Right cardiac atrium (tissue), 5 donors: ENCODE results near the gene C3orf52. TPM values are rescaled to one million over a fixed set of nuclear protein-coding genes. Genes with fewer than 3 reads are reported as not detected.
A peak's percentile ranks its signal among the peaks of the same experiment; 100 is the strongest.
"Not testable (repeated sequence)": the region's sequence is repeated elsewhere in the genome, so short reads cannot be mapped to it uniquely, and the experiment has no call there.

ENCODE experiments used
- ATAC-seq, 2 donors: fragments of 200-7000 bp; cut with Tn5 transposase; one replicate each; pipeline versions ENCODE4 v1.8.0 to v1.9.1; 2020; ENCODE audit warnings: moderate library complexity in 2 of 2, mild to moderate bottlenecking in 1 of 2
- DNase-seq, 3 donors: peaks; one replicate each; pipeline ENCODE4 v3.0.0-alpha.2; 2020
- H3K27ac ChIP-seq: one replicate; pipeline ENCODE4 v1.5.1; 2013; ENCODE audit warnings: mild to moderate bottlenecking, low read length, control low read depth, moderate library complexity
- H3K27me3 ChIP-seq: one replicate; pipeline ENCODE4 v1.6.1; 2013; ENCODE audit not compliant: control insufficient read depth, insufficient read depth
- H3K4me1 ChIP-seq: one replicate; pipeline ENCODE4 v1.6.1; 2013; ENCODE audit warnings: low read length; ENCODE audit not compliant: control insufficient read depth, insufficient read depth
- H3K4me3 ChIP-seq: one replicate; pipeline ENCODE4 v1.5.1; 2013; ENCODE audit warnings: low read length, control low read depth
- H3K9me3 ChIP-seq: one replicate; pipeline ENCODE4 v1.6.1; 2013; ENCODE audit warnings: low read length; ENCODE audit not compliant: control insufficient read depth
- WGBS: extraction: QIAGEN DNeasy Blood & Tissue Kit; methylation state at CpG from one replicate; pipeline ENCODE4 v1.1.7; 2013; 5-methylcytosine and 5-hydroxymethylcytosine counted together
- intact Hi-C, 4 donors: fragments of 100-400 bp; cut with DNase I; formaldehyde crosslinking; loops; one replicate each; pipeline versions ENCODE4 v1.11.0 to v1.14.0; 2022 to 2023
- polyA plus RNA-seq: library from polyadenylated mRNA; stranded (reverse); fragments of 200-250 nt; gene quantifications from one replicate; pipeline ENCODE4 v1.2.3, GENCODE V29; 2013
- total RNA-seq, 4 donors: library from RNA; stranded (reverse); fragmentation: NEBNext Ultra II Directional; extraction: Animal tissue kit (Norgen Biotek cat#: 25700); gene quantifications; one replicate each; pipeline ENCODE4 v1.2.1, GENCODE V29; 2021
- donor health status: healthy with polysubstance abuse.
- donor health status: DM: no; HTN: yes; CAD: no.
- donor health status: DM: no; HTN: no; CAD: no.
- donor health status: DM: no; HTN: yes; CAD: no; lungs with severe emphysema.
- donor health status: DM: yes; HTN: yes; CAD: no.

Gene C3orf52
- total and polyA plus RNA-seq, 5 donors = 0.48 to 4.4 (median 1.2) TPM

DNA sequence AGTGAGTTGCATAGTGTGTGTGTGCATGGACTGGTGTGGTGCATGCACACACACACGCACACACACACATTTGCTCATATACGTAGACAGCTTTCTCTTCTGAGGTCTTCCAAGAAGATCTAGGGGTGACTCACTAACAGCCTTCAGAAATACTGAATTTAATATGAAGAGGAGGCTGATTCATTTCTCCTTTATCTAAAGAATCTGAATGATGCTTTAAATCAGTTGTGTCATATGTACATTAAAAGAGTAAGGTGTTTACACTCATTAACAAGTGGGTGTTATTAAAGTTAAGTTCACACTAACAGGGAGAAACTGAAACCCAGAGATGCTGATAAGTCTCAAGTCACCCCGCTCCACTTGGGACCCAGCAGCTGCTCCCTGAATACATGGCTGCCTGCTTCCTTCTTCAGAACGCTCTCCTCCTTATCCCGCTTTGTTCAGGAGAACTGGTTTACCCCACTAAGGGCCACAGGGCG lies 29.7 kb upstream of the C3orf52 start:
- Histone ChIP-seq H3K9me3 (no peaks in the 10 kb centered on the region), H3K27ac (no peak overlapping the region), H3K4me3 (no peak overlapping the region), H3K4me1 (no peaks in the 10 kb centered on the region), H3K27me3 (peaks cover 4% of the 10 kb centered on the region)
- WGBS = 82% methylated on average over 6 of the region's 6 CpGs
- DNase-seq (no peak), ATAC-seq (no peak)
- intact Hi-C loops = no loop called here

DNA sequence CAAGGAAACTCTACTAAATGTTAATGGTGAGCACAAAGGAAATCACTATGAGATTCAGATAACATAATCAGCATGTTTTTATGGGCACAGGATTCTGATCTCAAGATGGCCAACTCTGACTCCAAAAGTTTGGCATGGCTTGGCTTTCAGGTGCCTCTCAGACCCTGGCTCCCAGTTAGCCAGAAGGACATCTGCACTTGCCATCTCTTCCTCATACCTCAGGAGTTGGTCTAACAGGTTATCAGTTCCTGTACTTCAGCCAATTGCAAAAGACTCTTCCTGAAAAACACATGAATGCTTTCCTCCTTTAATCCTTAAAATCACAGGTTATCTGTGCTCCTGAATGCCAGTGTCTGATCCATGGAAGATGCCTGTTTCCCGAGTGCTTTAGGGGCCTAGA lies 26.7 kb upstream of the C3orf52 start:
- no peak overlapping the region for H3K4me3 ChIP-seq
- DNase-seq (no peak), ATAC-seq (no peak)
- no peaks in the 10 kb centered on the region for H3K4me1 ChIP-seq
- H3K27me3 ChIP-seq = no peaks in the 10 kb centered on the region
- 82% methylated on average over 1 of the region's 1 CpG for WGBS
- intact Hi-C loops = no loop called here
- H3K9me3 ChIP-seq = no peaks in the 10 kb centered on the region
- no peak overlapping the region for H3K27ac ChIP-seq

DNA sequence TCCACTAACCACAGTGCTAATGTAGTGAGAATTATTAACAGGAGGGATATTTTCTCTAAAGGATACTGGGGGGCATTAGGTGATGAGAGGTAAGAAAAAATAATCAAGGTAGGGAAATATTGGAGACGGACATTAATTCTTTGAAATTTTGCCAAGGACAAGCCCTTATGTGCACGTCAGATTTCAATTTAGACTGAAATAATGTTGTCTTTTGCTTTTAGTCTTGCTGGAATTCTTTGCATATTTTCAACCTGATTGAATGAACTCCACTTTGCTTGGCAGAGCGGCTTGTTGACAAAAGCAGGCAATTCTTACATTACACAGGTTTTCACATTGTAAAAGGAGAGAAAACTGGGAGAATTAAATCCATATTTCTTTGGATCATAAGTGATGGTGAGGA lies 25.0 kb upstream of the C3orf52 start:
- H3K27ac ChIP-seq = no peak overlapping the region

DNA sequence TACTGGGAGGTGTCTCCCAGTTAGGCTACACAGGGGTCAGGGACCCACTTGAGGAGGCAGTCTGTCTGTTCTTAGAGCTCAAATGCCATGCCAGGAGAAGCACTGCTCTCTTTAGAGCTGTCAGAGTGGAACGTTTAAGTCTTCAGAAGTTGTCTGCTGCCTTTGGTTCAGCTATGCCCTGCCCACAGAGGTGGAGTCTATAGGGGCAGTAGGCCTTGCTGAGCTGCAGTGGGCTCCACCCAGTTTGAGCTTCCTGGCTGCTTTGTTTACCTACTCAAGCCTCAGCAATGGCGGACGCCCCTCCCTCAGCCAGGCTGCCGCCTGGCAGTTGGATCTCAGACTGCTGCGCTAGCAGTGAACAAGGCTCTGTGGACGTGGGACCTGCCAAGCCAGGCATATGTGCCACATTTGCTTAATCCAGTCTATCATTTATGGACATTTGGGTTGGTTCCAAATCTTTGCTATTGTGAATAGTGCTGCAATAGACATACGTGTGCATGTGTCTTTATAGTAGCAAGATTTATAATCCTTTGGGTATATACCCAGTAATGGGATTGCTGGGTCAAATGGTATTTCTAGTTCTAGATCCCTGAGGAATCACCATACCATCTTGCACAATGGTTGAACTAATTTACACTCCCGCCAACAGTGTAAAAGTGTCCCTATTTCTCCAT lies 13.7 kb upstream of the C3orf52 start:
- H3K27me3 ChIP-seq, H3K27ac ChIP-seq, DNase-seq, H3K9me3 ChIP-seq, intact Hi-C loops, H3K4me1 ChIP-seq, ATAC-seq, H3K4me3 ChIP-seq: not testable (repeated sequence)
- WGBS = 82% methylated on average over 8 of the region's 8 CpGs

More for the DNA sequence above, 25.0 kb upstream of the C3orf52 start:
- ATAC-seq (no peak), DNase-seq (no peak)
- H3K4me1 ChIP-seq = no peaks in the 10 kb centered on the region
- no peak overlapping the region for H3K4me3 ChIP-seq
- WGBS = 55% methylated on average over 3 of the region's 3 CpGs
- H3K27me3 ChIP-seq = no peaks in the 10 kb centered on the region
- no peaks in the 10 kb centered on the region for H3K9me3 ChIP-seq
- intact Hi-C loops = no loop called here

- intact Hi-C loops = no loop called here
- DNase-seq = no peak
- H3K27me3 ChIP-seq = peaks cover 3% of the 10 kb centered on the region
- H3K9me3 ChIP-seq = no peaks in the 10 kb centered on the region
- no peaks in the 10 kb centered on the region for H3K4me1 ChIP-seq
- WGBS = 92% methylated on average over 2 of the region's 2 CpGs
- no peak overlapping the region for H3K27ac ChIP-seq
- no peak overlapping the region for H3K4me3 ChIP-seq
- no peak for ATAC-seq
Measured at GRCh38 chr3:112074006-112074405, 12.2 kb upstream of the C3orf52 start.

DNA sequence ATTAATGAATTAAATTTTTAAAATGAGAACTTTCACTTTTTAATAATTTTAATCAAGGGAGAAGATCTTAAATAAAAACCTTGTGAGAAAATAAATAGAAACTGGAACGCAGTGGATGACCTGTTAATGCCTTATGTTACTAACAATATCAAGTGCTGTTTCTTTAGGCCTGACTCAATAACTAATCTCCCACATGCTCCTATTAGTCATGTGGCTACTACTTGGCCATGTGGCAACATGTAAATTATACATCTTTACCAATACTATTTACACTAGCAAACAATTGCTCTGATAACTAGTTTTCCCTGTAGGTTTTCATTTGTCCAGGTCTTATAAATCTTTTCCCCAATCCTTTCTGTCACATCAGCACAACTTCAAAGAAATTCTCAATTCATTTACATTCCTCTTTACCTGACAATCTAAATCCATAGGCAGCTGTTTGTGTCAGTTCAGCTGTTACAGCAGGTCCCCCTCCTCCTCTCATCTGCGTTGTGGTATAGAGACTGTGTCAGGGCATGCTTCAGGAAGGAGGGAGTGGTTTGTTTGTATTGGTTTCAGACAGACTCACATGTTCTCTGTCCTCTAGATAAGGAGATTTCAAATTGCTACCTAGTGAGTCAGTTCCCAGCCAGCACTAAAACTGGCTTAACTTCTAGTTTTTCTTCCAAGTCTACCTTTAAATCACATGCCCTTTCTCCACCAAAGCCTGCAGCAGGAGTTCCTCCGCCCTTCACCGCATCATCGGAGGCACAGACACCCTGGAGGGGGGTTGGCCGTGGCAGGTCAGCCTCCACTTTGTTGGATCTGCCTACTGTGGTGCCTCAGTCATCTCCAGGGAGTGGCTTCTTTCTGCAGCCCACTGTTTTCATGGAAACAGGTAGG lies 11.3 kb upstream of the C3orf52 start:
- H3K4me1 ChIP-seq = no peaks in the 10 kb centered on the region
- ATAC-seq (peak; percentile 56 to 80), DNase-seq (no peak)
- 60% methylated on average over 6 of the region's 6 CpGs for WGBS
- intact Hi-C loops = no loop called here
- no peak overlapping the region for H3K27ac ChIP-seq
- peaks cover 3% of the 10 kb centered on the region for H3K27me3 ChIP-seq
- no peaks in the 10 kb centered on the region for H3K9me3 ChIP-seq
- H3K4me3 ChIP-seq = no peak overlapping the region

GRCh38 chr3:112078125-112079083 lies 7.8 kb upstream of the C3orf52 start:
- intact Hi-C loops = no loop called here
- WGBS = 84% methylated on average over 10 of the region's 10 CpGs
- no peak for ATAC-seq

GRCh38 chr3:112083239-112083638 lies 3.0 kb upstream of the C3orf52 start:
- H3K4me3 ChIP-seq = no peak overlapping the region
- ATAC-seq = no peak
- H3K27ac ChIP-seq = no peak overlapping the region
- WGBS = 75% methylated on average over 4 of the region's 4 CpGs
- no peaks in the 10 kb centered on the region for H3K9me3 ChIP-seq
- intact Hi-C loops = no loop called here
- H3K4me1 ChIP-seq = no peaks in the 10 kb centered on the region
- DNase-seq = no peak
- H3K27me3 ChIP-seq = no peaks in the 10 kb centered on the region

More at GRCh38 chr3:112078125-112079083, 7.8 kb upstream of the C3orf52 start:
- Histone ChIP-seq H3K27ac (no peak overlapping the region), H3K4me3 (no peak overlapping the region), H3K9me3 (no peaks in the 10 kb centered on the region), H3K27me3 (peaks cover 3% of the 10 kb centered on the region), H3K4me1 (no peaks in the 10 kb centered on the region)
- DNase-seq = no peak

DNA sequence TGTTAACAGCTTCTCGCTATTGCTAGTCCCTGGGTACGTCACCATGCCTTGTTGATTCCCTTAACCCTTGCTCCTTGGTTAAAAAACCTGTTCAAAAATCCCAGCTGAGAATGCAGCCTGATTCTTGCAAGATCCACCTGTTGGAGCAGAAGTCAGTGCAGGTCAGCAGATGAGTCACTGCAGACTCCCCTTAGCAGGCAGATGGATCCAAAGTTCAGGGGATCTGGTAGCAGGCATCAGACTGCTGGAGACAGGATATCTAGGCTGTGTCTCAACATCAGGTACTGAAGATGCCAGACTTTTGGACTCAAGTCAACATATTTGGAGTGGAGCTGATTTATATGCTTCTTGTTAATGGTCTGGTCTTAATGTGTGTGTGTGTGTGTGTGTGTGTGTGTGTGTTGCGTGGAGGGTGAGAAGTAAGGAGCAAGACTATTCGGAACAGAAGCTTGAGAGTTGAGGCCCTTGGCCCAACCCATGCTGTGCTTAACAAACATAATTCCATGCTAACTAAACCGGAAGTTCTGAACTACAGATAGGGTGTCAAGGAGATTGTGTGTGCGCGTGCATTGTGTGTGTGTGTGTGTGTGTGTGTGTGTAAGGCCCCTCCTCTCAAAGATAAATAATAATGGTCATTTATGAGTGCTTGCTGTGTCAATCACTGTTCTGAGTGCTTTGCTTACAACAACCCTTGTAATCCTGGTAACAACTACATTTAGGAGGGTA lies 1.0 kb upstream of the C3orf52 start:
- 83% methylated on average over 7 of the region's 7 CpGs for WGBS
- Histone ChIP-seq H3K27ac (no peak overlapping the region), H3K4me3 (no peak overlapping the region), H3K27me3 (no peaks in the 10 kb centered on the region), H3K4me1 (no peaks in the 10 kb centered on the region), H3K9me3 (no peaks in the 10 kb centered on the region)
- ATAC-seq (no peak), DNase-seq (no peak)
- intact Hi-C loops = no loop called here

GRCh38 chr3:112085735-112086075 lies 484 bp upstream of the C3orf52 start:
- Histone ChIP-seq H3K9me3 (no peaks in the 10 kb centered on the region), H3K27ac (no peak overlapping the region), H3K4me3 (peak overlapping the region; percentile 18), H3K27me3 (no peaks in the 10 kb centered on the region), H3K4me1 (no peaks in the 10 kb centered on the region)
- DNase-seq (no peak), ATAC-seq (peak in 1 of 2 donors; percentile 5)
- 35% methylated on average over 12 of the region's 12 CpGs for WGBS
- intact Hi-C loops = no loop called here
